Endothelial cell (in vitro differentiated cells): ENCODE measurements around the gene SNX32. TPM values are rescaled to one million over a fixed set of nuclear protein-coding genes. Genes with fewer than 3 reads are reported as not detected.

Experiments
- DNase-seq: peaks from one replicate; pipeline ENCODE4 v3.0.0; 2021; ENCODE audit warnings: low spot score
- H3K27ac Mint-ChIP-seq: one replicate; pipeline ENCODE4 v1.8.0; 2021; ENCODE audit warnings: mixed read lengths, inconsistent platforms; ENCODE audit not compliant: unreplicated experiment
- H3K27me3 Mint-ChIP-seq: one replicate; pipeline ENCODE4 v1.8.0; 2021; ENCODE audit warnings: mild to moderate bottlenecking, moderate library complexity, mixed read lengths, inconsistent platforms; ENCODE audit not compliant: unreplicated experiment
- H3K36me3 Mint-ChIP-seq: one replicate; pipeline ENCODE4 v1.8.0; 2021; ENCODE audit warnings: mild to moderate bottlenecking, low read depth, mixed read lengths, inconsistent platforms; ENCODE audit not compliant: unreplicated experiment
- H3K4me1 Mint-ChIP-seq: one replicate; pipeline ENCODE4 v1.8.0; 2021; ENCODE audit warnings: mild to moderate bottlenecking, mixed read lengths, inconsistent platforms; ENCODE audit not compliant: unreplicated experiment
- H3K4me3 Mint-ChIP-seq: one replicate; pipeline ENCODE4 v1.8.0; 2021; ENCODE audit warnings: mild to moderate bottlenecking, mixed read lengths, inconsistent platforms; ENCODE audit not compliant: unreplicated experiment
- H3K9me3 Mint-ChIP-seq: one replicate; pipeline ENCODE4 v1.8.0; 2021; ENCODE audit warnings: mixed read lengths, inconsistent platforms; ENCODE audit not compliant: unreplicated experiment
- total RNA-seq: library from RNA; stranded (reverse); fragmentation: NEBNext Ultra II Directional; extraction: Animal tissue kit (Norgen Biotek cat#: 25700); gene quantifications from one replicate; pipeline ENCODE4 v1.2.1, GENCODE V29; 2021; ENCODE audit not compliant: unreplicated experiment
- TF ChIP-seq, protein P1 (sequence below): fragments of 200-600 bp; sonication (generic); IDR thresholded peaks from one replicate; pipeline ENCODE4 v1.5.0; 2021; ENCODE audit warnings: antibody characterized with exemption; ENCODE audit not compliant: unreplicated experiment

The SNX32 gene
- total RNA-seq, 1 donor from 2014 or later: 1.2 TPM

- TF ChIP-seq, protein P1, sequence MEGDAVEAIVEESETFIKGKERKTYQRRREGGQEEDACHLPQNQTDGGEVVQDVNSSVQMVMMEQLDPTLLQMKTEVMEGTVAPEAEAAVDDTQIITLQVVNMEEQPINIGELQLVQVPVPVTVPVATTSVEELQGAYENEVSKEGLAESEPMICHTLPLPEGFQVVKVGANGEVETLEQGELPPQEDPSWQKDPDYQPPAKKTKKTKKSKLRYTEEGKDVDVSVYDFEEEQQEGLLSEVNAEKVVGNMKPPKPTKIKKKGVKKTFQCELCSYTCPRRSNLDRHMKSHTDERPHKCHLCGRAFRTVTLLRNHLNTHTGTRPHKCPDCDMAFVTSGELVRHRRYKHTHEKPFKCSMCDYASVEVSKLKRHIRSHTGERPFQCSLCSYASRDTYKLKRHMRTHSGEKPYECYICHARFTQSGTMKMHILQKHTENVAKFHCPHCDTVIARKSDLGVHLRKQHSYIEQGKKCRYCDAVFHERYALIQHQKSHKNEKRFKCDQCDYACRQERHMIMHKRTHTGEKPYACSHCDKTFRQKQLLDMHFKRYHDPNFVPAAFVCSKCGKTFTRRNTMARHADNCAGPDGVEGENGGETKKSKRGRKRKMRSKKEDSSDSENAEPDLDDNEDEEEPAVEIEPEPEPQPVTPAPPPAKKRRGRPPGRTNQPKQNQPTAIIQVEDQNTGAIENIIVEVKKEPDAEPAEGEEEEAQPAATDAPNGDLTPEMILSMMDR: no peak
- no peak for DNase-seq
- H3K27ac Mint-ChIP-seq: no peak overlapping the region
- no peaks in the 10 kb centered on the region for H3K4me1 Mint-ChIP-seq
- H3K36me3 Mint-ChIP-seq: peaks cover 4% of the 10 kb centered on the region
- H3K4me3 Mint-ChIP-seq: no peak overlapping the region
- H3K9me3 Mint-ChIP-seq: no peaks in the 10 kb centered on the region
- H3K27me3 Mint-ChIP-seq: peaks cover 22% of the 10 kb centered on the region
Observed at GRCh38 chr11:65787649-65788622, 45.8 kb upstream of the SNX32 start.

DNA sequence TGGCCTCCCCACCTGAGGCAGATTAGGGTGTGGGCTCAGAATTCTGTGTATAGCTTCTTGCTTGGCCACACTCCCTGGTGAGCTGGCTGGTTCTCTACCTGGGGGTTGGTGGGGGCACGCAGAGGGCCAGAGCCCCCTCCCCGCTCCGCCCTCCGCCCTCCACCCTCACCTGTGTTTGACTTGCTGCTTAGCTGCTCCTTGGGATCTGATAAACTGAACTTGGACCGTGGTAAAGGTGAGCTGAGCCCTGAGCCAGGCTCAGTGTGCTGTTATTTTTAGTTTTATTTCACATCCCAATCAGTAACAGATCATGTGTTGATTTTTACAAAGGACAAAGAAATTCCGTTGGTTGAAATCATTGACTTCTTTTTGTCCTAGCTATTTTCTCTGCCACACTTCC, 44.9 kb upstream of the SNX32 start:
- Mint-ChIP-seq H3K9me3 (no peaks in the 10 kb centered on the region), H3K27me3 (peaks cover 19% of the 10 kb centered on the region), H3K4me1 (no peaks in the 10 kb centered on the region), H3K27ac (no peak overlapping the region), H3K4me3 (peak overlapping the region; percentile 52), H3K36me3 (peaks cover 4% of the 10 kb centered on the region)
- no peak for DNase-seq
- TF ChIP-seq, protein P1: no peak

DNA sequence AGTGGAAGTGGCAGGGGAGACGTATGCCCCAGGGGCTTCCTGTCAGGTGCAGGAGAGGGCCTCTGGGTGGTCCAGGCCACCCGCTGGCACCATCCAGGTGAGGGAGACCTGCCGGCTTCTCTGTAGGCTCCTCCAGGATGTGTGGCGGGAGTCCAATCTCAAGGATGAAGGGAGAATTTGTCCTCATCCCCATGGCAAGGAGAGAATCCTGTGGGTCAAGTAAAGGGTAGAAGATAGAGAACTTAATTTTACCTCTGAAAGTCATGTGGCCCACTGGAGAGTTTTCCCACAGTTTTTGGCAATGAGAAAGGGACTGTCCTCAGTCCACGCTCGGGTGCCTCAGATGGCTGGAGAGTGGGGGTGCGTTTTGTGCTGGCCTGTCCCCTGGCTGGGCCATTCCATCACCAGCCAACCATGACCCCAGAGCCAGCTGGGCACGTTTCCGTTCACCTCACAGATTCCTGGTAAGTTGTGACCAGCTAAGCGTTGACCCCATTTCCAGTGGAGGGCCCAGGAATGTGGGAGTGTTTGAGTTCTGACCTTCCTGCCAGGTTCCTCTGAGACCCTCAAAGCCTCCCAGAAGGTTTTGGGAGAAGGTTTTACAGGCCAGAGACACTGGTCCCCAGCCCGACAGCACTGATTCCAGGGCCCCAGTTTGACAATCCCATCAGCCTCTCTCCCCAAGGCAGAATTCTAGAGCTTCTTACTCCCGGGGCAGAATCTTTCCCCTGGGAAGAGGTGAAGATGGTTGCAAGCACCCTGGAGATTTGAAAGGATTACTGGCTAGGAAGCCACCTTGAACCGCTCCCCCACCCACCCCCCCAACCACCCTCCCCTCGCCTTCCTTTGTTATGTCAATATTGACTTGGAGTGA, 44.3 kb upstream of the SNX32 start:
- H3K4me1 Mint-ChIP-seq: no peaks in the 10 kb centered on the region
- H3K4me3 Mint-ChIP-seq: no peak overlapping the region
- H3K36me3 Mint-ChIP-seq: peaks cover 4% of the 10 kb centered on the region
- H3K9me3 Mint-ChIP-seq: no peaks in the 10 kb centered on the region
- no peak for DNase-seq
- peaks cover 17% of the 10 kb centered on the region for H3K27me3 Mint-ChIP-seq
- no peak overlapping the region for H3K27ac Mint-ChIP-seq
- TF ChIP-seq, protein P1: no peak

- H3K4me1 Mint-ChIP-seq: no peaks in the 10 kb centered on the region
- H3K9me3 Mint-ChIP-seq: no peaks in the 10 kb centered on the region
- peaks cover 4% of the 10 kb centered on the region for H3K36me3 Mint-ChIP-seq
- H3K27me3 Mint-ChIP-seq: peaks cover 13% of the 10 kb centered on the region
- TF ChIP-seq, protein P1: no peak
- no peak for DNase-seq
- no peak overlapping the region for H3K4me3 Mint-ChIP-seq
- H3K27ac Mint-ChIP-seq: peak overlapping the region; percentile 48
Observed at GRCh38 chr11:65790104-65790901, 43.5 kb upstream of the SNX32 start.
